Endometrial microvascular endothelial cells (primary cell): ENCODE results near the gene SDK1. TPM values are rescaled to one million over a fixed set of nuclear protein-coding genes. Genes with fewer than 3 reads are reported as not detected.

ENCODE experiments used
- in situ Hi-C: cut with HindIII; loops from 2 replicates; pipeline ENCODE4 v1.10.0; 2017; ENCODE audit warnings: low sequenced_read_pairs, low pct_unique_long_range_greater_than_20kb; ENCODE audit errors: inconsistent ontology term
- total RNA-seq: library from RNA; depleted of rRNA; stranded (reverse); fragments of >200 nt; gene quantifications from one replicate; pipeline ENCODE4 v1.2.3, GENCODE V29; 2015; ENCODE audit errors: inconsistent ontology term

The SDK1 gene
- total RNA-seq, 1 donor from 2014 or later = 1.6 TPM

DNA sequence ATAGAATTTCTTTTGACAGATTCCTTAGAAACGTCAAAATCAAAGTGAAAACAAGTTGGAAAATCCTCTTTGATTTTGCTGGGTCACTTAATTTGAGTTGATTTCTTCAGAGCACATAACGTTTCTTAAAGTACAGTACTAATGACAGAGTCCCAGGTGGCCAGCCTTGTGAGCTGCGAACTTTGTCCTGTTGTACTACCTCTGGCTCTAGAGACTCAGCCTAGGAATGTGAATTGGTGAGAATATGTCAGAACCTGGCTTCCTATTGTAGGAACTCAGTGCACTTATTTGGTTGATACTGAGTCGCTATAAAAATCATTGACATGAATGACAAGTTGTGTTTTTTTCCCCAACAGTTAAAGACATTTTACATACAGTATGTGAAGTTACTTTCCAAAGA is 20.2 kb downstream of the SDK1 start:
- in situ Hi-C loops = no loop called here

DNA sequence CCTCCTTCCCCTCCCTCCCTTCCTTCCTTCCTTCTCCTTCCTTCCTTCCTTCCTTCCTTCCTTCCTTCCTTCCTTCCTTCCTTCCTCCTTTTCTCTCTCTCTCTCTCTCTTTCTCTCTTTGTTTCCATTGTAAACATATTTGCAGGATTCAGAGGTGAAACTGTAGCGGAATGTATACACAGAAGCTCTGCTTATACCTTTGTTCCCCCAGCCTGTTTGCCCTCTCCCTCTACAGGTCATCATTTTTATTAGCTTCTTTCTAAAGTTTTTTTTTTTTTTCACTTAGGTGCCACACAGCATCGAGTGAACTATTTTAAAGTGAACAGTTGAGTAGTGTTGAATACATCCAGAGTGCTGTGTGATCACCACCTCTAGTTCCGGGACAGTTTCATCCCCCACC is 20.7 kb downstream of the SDK1 start:
- in situ Hi-C loops = no loop called here

DNA sequence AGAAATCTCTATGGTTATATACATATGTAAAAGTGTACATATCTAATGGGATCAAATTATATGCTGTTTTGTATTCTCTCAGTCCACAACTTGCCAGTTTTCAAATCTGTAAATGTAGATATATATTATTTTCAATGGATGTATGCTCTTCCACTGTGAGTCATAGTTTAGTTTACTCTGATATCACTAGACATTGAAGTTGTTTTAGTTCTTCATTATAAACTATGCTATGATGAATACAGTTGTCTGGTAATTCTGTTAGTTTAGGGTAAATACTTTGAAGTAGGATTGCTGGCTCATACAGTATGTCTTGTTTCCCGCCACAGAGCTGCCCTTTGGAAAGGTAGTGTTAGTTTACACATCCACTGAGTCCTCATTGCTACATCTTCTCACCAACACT is 25.2 kb downstream of the SDK1 start:
- in situ Hi-C loops = no loop called here

DNA sequence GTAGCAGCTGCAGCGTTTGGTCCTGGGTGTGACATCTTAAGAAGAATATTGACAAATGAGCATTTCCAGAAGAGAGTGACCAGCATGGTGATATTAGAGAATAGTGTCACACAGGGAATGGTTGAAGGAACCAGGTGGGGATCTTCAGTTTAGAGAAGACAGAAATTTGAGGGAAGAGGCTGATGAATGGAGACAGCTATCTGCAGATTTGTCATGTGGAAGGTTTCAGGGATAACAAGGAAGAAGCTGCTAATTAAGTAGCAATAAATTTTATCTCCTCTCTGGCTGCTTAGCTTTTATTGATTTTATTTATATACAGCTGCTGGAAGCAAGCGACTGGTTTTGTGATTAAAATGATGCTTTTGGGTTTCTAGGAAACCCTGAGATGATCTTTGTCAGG is 26.0 kb downstream of the SDK1 start:
- in situ Hi-C loops = no loop called here

DNA sequence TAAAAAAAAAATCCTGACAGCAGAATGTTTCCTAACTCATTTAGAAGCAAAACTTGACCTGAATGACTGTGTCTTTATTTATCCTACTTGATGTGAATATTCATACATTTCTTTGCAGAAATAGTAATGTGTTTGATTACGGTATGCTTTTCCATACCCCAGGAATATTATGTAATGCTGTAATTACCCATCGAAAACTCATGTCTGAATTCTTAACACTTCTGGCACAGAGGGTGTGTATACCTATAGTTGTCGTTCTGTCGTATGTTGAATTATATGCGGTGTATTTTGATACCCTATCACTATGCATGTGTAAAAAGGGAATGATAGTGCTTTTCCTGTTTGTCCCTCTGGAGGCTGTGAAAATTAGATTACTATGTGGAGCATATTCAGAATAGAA is 26.6 kb downstream of the SDK1 start:
- in situ Hi-C loops = no loop called here

DNA sequence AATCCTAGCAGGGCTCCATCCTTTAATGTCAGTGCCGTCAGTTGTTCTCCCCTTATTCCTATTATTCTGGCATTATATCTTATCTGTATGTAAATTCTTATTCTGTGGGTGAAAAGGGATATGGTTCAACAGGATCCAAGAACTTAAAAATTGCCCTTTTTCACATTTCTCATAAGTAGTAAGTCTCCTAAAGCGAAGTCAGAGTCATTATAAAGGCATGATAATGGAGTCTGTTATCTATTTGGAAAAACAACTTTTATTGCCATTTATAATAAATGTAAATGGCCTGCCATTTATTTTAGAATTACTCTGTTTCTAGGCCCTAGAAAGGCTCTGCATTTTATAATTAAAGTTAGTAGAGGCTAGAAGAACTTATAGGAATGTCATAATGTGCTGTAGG is 31.3 kb downstream of the SDK1 start:
- in situ Hi-C loops = no loop called here

DNA sequence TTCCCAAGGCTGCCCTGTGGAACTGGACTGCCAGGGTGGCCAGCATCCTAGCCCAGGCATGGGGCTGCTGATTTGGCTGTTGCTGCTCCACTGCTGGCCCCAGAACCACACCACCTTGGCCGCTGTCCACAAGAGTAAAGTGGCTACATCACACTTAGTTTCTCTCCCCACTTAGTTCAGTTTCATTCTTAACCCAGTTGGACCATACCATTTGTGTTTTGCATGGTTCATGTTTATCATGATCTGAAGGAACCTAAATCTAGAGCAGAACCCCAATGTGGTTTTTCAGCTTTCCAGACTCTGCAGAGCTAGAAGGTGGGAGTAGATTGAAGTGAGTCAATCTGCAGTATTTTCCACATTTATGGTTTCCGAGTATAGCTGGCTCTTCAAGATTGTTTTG is 32.8 kb downstream of the SDK1 start:
- in situ Hi-C loops = no loop called here

DNA sequence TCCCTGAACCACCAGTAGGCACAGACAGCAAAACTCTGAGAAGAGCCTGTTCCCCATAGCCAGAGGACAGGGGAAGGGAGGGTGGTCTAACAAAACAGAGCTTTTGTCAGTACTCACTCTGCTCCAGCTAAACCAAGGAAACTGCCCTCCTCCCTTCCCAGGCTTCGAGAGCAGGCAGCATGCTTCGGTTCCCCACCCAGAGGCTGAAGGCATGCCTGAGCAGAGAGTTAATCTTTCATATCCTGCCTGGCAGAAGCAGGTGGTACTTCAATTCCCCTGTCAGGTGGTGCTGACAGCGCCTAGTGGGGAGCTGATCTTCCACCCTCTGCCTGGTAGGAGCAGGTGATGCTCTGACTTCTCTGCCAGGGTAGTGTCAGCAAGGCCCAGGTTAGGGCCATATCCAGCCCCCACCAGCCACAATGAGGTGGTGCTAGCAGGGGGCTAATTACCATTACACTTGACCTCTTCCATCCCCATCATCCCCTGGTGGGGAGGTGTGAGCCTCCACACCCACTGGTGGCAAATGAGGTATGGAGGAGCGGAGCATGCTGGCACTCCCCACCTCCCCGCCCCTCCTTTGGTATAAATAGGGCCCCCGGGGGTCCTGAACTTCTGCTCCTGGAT is 35.1 kb downstream of the SDK1 start:
- in situ Hi-C loops = no loop called here

DNA sequence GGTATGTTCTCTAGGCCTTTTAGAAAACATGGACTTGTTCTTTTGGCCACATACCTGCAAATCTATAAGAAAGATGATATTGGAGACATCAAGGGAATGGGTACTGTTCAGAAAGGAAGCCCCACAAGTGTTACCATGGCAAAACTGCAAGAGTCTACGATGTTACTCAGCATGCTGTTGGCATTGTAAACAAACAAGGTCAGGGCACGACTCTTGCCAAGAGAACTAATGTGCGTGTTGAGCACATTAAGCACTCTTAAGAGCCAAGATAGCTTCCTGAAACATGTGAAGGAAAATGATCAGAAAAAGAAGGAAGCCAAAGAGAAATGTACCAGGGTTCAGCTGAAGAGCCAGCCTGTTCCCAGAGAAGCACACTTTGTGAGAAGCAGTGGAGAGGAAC is 37.1 kb downstream of the SDK1 start:
- in situ Hi-C loops = no loop called here

DNA sequence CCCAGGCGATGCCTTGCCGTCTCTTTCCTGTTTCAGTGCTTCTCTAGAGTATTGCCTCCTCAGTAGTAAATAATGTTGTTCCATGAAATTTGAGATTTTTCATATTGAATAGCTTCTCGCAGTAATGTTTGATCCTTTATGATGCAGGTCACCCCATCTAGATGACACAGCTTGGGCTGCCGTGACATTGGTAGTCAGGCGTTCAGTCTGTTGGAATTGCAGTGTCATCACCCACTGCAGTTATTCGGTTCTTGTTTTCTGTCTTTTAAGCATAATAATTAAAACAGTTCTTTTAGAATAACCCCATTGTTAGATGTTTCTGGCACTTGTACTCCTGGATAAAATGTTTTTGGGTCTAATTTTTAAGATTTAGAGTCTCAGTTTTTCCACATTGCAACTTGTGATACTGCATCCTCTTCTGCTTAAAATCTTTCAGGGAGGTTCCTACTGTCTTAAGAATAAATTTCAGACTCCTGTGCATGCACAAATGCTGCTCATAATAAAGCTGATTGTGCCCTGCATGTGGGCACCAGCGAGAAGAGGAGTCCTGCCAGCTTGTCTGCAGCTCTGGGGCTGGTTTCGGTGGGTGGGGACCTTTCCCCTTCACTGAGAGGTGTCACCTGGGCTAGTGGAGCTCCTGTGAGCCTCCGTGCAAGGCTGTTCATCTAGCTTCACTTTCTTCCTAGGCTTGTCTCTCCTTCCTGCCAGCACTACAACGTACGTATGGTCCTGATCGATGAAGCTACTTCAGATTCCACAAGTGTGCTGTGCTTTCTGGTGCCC is 44.8 kb downstream of the SDK1 start:
- in situ Hi-C loops = no loop called here

DNA sequence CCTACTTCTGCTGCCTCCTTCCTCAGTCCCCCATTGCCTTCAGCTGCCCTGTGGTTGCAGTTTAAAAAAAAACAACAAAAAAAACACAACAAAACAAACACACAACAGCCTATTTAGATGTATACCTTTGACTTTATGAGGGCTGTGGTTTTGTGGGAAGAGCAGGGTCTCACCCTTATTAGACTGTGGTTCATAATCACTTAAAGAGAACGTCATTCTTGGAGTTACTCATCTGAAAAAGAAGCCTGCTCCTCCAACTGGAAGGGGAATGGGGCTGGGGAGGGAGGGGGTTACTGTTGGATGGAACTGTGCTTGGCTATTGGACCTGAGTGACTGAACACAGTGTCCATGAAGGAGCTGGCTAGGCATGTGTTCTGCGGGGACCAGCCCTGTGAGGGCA is 48.1 kb downstream of the SDK1 start:
- in situ Hi-C loops = no loop called here

DNA sequence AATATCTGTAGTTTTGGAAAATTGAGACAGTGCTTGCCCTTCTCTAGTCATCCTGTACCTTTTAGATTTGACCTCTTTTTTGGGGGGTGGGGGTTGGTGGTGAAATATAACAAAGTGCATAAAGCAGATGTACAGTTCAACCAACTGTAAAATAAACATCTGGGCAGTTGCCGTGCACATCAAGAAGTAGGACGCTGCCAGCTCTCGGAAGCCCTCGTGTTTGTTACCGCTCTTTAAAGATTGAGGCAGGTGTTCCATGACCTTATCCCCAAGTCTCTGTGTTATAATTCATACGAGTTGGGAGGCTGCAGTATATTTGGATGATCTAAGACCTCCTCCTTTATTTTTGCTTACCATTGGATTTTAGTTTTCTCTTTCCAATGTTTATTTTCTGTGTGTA is 55.1 kb downstream of the SDK1 start:
- in situ Hi-C loops = no loop called here

DNA sequence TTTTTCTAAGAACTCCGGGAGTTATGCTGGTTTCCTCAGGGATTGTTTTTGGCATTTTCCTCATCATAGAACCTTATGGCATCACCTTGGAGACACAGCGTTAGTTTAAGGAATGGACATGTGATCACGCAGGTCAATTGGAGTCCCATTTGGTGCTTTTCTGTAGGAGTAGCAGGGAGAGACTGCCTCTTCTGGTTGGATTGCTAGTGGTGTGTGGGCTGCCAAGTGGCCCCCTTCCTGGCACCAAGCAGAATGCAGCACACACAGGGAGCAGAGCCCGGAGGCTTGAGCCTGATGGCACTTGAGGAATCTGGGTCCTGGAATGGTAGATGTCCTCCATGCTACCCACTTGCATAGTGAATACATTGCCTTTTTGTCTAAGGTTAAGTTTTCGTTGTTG is 57.9 kb downstream of the SDK1 start:
- in situ Hi-C loops = no loop called here

DNA sequence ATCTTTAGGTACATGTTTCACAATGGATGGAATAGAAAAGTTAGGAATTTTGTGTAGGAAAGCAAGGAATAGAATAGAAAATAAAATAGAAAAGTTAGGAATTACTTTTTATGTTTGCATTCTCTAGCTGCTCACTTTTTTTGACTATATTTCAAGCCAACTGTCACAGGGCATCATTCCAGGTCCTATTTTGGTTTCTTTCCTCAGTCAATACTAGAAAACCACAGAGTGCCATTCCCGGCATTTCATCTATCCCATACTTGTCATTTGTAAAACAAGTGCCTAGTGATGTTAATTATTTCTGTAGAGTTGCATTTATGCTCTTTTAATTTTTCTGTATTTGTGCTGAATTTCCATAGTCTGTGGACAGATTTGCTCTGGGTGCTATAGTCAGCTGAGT is 66.2 kb downstream of the SDK1 start:
- in situ Hi-C loops = no loop called here

DNA sequence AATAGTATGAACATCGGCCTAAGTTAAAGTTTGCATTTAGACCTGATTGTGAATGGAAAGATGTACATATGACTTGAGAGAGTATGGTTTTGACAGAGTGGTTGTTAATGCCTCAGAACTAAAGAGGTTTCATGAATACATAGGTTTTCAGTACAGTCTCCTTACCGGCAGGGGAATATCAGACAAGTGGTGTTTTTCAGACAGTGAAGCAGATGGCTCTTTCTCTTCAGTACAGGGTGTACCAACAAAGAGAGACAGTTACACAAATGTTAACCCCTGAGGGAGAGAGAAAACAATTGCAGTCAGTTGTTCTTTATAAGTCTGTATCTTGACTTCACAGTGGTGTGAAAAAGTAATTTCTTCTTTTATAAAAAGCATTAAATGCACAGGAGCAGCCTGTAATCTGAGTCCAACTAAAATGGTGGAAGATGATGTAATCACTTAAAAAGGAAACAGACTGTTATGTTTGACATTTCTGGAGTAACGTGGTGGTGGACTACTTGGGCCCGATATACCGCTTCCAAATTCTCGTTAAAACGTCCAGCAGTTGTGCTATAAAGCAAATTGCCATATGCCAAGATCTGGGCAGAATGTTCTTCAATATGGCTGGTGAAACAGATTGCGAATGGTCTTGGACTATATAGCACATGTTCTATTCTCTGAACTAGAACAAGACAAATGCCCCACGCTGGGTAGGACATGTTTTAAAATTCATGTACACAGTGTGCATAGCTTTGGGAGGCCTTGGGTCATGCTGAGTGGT is 69.2 kb downstream of the SDK1 start:
- in situ Hi-C loops = no loop called here

DNA sequence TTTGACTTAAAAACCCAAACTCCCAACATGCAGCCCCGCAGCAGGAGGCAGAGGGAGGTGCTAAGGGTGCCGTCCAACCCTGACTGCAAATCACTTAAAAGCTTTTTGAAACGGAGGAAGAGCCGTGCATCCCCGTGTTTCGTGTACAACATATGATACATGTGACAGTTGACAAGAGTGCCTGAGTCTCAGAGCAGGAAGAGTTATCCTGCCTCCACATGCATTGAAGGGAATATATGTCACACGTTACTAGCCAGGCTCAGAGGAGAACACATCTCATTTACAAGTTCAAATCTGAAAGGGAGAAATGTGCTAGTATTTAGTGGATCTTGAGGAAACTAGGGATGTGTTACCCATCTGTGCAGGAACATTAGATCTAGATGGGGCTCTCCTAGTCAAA is 69.9 kb downstream of the SDK1 start:
- in situ Hi-C loops = no loop called here

DNA sequence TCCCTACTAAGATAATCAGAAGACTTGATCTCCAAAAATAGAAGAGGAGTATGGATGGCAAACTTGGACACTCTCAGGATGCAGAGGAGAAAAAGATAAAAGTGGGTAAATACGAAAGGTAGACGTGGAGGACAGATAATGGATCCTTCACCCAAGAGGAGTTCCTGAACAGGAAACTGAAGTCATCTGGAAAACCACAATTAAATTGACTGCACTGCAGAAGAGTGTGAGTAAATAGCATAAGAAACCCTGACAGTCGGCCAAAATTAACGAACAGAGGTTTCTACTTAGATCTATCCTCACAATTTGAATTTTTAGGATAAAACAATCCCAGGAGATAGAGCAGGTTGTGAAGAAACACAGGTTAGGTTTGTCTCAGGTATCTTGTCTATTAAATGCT is 70.5 kb downstream of the SDK1 start:
- in situ Hi-C loops = no loop called here

DNA sequence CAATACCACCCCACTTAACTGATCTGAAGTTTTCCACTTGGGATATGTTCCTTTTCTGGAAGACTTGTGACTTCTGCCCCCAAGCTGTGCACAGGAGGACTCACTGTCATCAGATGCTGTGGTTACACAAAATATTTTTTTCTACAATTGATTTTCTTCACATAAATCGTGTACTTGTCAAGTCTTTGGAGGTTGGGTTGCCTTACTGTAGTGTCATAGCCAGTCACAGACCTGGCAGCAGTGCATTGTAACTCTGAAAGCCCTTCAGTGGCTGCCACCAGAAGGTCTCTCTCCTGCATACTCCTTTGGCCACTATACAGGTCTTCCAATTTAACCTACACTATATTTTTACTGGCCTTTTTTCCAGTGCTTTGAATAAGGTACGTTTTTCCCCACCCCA is 73.2 kb downstream of the SDK1 start:
- in situ Hi-C loops = no loop called here

DNA sequence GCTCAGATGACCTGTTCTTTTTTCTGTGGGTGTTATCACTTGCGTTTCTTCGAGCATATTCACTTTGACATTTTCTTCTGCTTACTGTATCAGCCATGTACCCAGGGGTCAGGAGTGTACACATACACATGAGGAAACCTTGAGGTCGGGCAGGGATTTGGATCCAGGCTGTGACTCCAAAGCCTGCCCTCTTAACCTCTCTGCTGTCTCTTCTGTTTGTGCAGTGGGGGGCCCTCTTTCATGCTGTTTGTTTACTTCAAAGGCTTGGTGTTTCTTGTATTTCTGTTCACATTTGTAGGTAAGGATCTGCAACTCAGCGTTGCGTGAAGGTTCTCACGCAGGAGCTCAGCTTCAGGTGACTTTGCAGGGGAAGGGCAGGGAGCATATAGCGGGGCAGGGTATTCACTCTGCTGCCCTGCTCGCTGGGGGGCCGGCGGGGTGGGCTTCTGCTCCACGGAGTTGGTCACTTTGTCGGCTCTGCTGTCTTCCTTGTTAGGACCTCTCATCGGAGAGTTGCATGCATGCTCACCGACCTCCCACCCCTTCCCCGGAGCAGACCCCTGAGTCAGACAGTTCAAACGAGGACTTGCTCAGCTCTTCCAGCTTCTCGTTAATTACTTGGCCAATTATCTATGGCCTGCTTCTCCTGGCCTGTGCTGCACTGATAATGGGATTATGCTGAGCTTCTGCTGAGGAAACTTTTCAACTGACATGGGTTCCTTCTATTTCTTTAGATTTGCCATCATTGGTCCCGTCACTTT is 77.5 kb downstream of the SDK1 start:
- in situ Hi-C loops = no loop called here
